GM19452 (cell line): Measurements from ENCODE around the gene SLC4A11.

ENCODE experiments used
- ATAC-seq: cut with Tn5 transposase; IDR thresholded peaks from one replicate; pipeline ENCODE4 v1.9.1; 2021; ENCODE audit not compliant: unreplicated experiment

SLC4A11 gene

GRCh38 chr20:3177746-3178485, 61.1 kb downstream of the SLC4A11 start:
- no peak for ATAC-seq
